ENCODE data around the gene CCDC106.

DNA sequence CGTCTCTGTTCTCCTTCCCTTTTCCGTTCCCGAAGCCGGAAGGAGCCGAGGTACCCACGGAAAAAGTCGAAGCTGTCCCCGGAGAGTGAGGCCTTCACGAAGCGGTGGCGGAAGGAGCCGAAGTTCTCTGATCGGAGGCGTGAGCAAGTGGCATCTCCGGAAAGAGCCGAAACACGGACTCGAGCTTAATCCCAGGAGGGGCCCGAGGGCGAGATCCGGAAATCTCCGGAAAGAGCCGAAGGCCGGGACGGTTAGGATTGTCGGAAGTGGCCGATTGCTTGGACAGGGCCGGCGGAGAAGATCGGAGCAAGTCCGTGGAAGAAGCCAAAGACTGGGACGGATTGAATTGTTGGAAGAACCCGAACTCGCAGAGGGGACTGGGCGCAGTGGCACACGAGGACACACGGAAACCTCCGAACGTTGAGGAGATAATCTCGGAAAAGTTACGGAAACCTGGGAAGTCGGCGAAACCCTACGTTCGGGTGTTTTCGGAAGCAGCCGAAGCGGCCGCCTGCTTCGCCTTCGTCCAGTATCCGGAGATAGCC lies 6.4 kb downstream of the CCDC106 start:
- TF ChIP-seq EZH2 (IDR thresholded peaks at IDR 0.05; ENCODE audit: insufficient read depth, poor library complexity, severe bottlenecking) (no peak), EZH2phosphoT487 (IDR thresholded peaks at IDR 0.05; ENCODE audit: insufficient read depth, low read depth) (no peak)

All from GM23248 (cell line).